GM21360 (cell line): Measurements from ENCODE around the gene SYNE3.

Experiments
- ATAC-seq: cut with Tn5 transposase; IDR thresholded peaks from one replicate; pipeline ENCODE4 v1.9.1; 2021; ENCODE audit warnings: mild to moderate bottlenecking, moderate library complexity; ENCODE audit not compliant: unreplicated experiment

Gene SYNE3

GRCh38 chr14:95509495-95509894 lies 7.0 kb downstream of the SYNE3 start:
- no peak for ATAC-seq

- no peak for ATAC-seq
Observed at GRCh38 chr14:95508377-95508776, 8.1 kb downstream of the SYNE3 start.

- no peak for ATAC-seq
Observed at GRCh38 chr14:95507701-95508103, 8.7 kb downstream of the SYNE3 start.

GRCh38 chr14:95507174-95507573 lies 9.3 kb downstream of the SYNE3 start:
- ATAC-seq, result no peak

- ATAC-seq, result no peak
Observed at GRCh38 chr14:95505030-95505589, 11.3 kb downstream of the SYNE3 start.

- ATAC-seq, result no peak
Observed at GRCh38 chr14:95504135-95505029, 12.1 kb downstream of the SYNE3 start.

- ATAC-seq, result no peak
Observed at GRCh38 chr14:95503365-95504134, 12.9 kb downstream of the SYNE3 start.

- no peak for ATAC-seq
Observed at GRCh38 chr14:95502381-95502950, 14.0 kb downstream of the SYNE3 start.

GRCh38 chr14:95500772-95501401 lies 15.6 kb downstream of the SYNE3 start:
- ATAC-seq, result no peak

- no peak for ATAC-seq
Observed at GRCh38 chr14:95500201-95500681, 16.2 kb downstream of the SYNE3 start.

- ATAC-seq, result no peak
Observed at GRCh38 chr14:95499354-95499750, 17.1 kb downstream of the SYNE3 start.

- ATAC-seq, result no peak
Observed at GRCh38 chr14:95498622-95499353, 17.7 kb downstream of the SYNE3 start.

GRCh38 chr14:95497561-95498011 lies 18.9 kb downstream of the SYNE3 start:
- ATAC-seq, result no peak

- no peak for ATAC-seq
Observed at GRCh38 chr14:95496690-95497259, 19.7 kb downstream of the SYNE3 start.

GRCh38 chr14:95496111-95496681 lies 20.3 kb downstream of the SYNE3 start:
- peak; percentile 7 for ATAC-seq

- peak; percentile 82 for ATAC-seq
Observed at GRCh38 chr14:95495538-95496025, 20.9 kb downstream of the SYNE3 start.

GRCh38 chr14:95495076-95495475 lies 21.4 kb downstream of the SYNE3 start:
- no peak for ATAC-seq

- ATAC-seq, result no peak
Observed at GRCh38 chr14:95494456-95494855, 22.0 kb downstream of the SYNE3 start.

- no peak for ATAC-seq
Observed at GRCh38 chr14:95493976-95494375, 22.5 kb downstream of the SYNE3 start.
